HepG2 (cell line): ENCODE results near the gene SDC4. TPM values are rescaled to one million over a fixed set of nuclear protein-coding genes. Genes with fewer than 3 reads are reported as not detected.
A peak's percentile ranks its signal among the peaks of the same experiment; 100 is the strongest.

Experiments used
- CHD4 ChIP-seq: fragments of 200-600 bp; sonication (generic); IDR thresholded peaks from 2 replicates; pipeline ENCODE4 v1.7.0; 2017; ENCODE audit warnings: mild to moderate bottlenecking, low read length, borderline replicate concordance
- DZIP1 ChIP-seq: sonication (generic); formaldehyde crosslinking; IDR thresholded peaks from 2 replicates; pipeline ENCODE4 v1.5.0; 2020; ENCODE audit warnings: mild to moderate bottlenecking, missing genetic modification reagents
- FOSL2 ChIP-seq: sonication (generic); formaldehyde crosslinking; IDR thresholded peaks from 2 replicates; pipeline ENCODE4 v1.4.0; 2020; ENCODE audit warnings: missing genetic modification reagents
- FOXO1 ChIP-seq: sonication (generic); formaldehyde crosslinking; IDR thresholded peaks from 2 replicates; pipeline ENCODE4 v1.4.0; 2020; ENCODE audit warnings: missing genetic modification reagents
- HNF4A ChIP-seq: sonication (generic); formaldehyde crosslinking; IDR thresholded peaks from 2 replicates; pipeline ENCODE4 v1.4.0; 2020; ENCODE audit warnings: missing genetic modification reagents
- KDM5A ChIP-seq: fragments of 200-600 bp; sonication (generic); IDR thresholded peaks from 2 replicates; pipeline ENCODE4 v1.7.0; 2018; ENCODE audit warnings: antibody characterized with exemption, mild to moderate bottlenecking, low read length, borderline replicate concordance
- MED1 ChIP-seq: sonication (generic); formaldehyde crosslinking; IDR thresholded peaks from 2 replicates; pipeline ENCODE4 v1.4.0; 2020; ENCODE audit warnings: missing genetic modification reagents
- NR2F6 ChIP-seq, 2 experiments: IDR thresholded peaks; 2 replicates each; pipeline ENCODE4 v1.6.1; 2016; ENCODE audit warnings: antibody characterized with exemption in 1 of 2, mild to moderate bottlenecking in 1 of 2
- TARDBP ChIP-seq: sonication (generic); formaldehyde crosslinking; IDR thresholded peaks from 2 replicates; pipeline ENCODE4 v1.8.0; 2022; ENCODE audit warnings: mild to moderate bottlenecking, missing genetic modification reagents
- ZBTB34 ChIP-seq: sonication (generic); formaldehyde crosslinking; IDR thresholded peaks from 2 replicates; pipeline ENCODE4 v1.8.0; 2022; ENCODE audit warnings: mild to moderate bottlenecking, missing genetic modification reagents
- ZNF788 ChIP-seq: sonication (generic); formaldehyde crosslinking; IDR thresholded peaks from 2 replicates; pipeline ENCODE4 v1.5.0; 2020; ENCODE audit warnings: mild to moderate bottlenecking, missing genetic modification reagents, borderline replicate concordance
- polyA plus RNA-seq, 8 experiments: library from polyadenylated mRNA; depleted of rRNA in 3 of 8; stranded (reverse) in 7 of 8; unstranded in 1 of 8; fragments of >200 nt; fragmentation: Illumina TruSeq in 4 of 8; extraction: Trizol in 4 of 8; gene quantifications; 2 replicates each; pipeline versions ENCODE4 v1.2.1 to v1.2.3, GENCODE V29; 2011 to 2016; ENCODE audit warnings: low read depth in 4 of 8, missing spikeins in 1 of 8, mixed read lengths in 1 of 8; ENCODE audit not compliant: insufficient read depth in 1 of 8
- total RNA-seq, 5 experiments: library from RNA; depleted of rRNA; stranded (reverse); fragments of >200 nt; fragmentation: Illumina TruSeq; extraction: Trizol; gene quantifications; 2 replicates each; pipeline ENCODE4 v1.2.3, GENCODE V29; 2016; ENCODE audit warnings: low read depth in 1 of 5
- TF ChIP-seq, protein P1 (sequence below): sonication (generic); formaldehyde crosslinking; IDR thresholded peaks from 2 replicates; pipeline ENCODE4 v1.5.1; 2020; ENCODE audit warnings: missing genetic modification reagents, mild to moderate bottlenecking, borderline replicate concordance
- TF ChIP-seq, protein P2 (sequence below): sonication (generic); formaldehyde crosslinking; conservative IDR thresholded peaks from 2 replicates; pipeline ENCODE4 v1.4.0; 2020; ENCODE audit warnings: missing genetic modification reagents
- TF ChIP-seq, protein P3 (sequence below): IDR thresholded peaks from 2 replicates; pipeline ENCODE4 v1.6.1; 2016; ENCODE audit warnings: low read depth, missing genetic modification reagents, missing compliant biosample characterization

Gene SDC4
- total and polyA plus RNA-seq, 2 of the 13 experiments (the other 11 are each of a cell fraction or from before 2014, with no cell fraction given), result 49.0 to 65.1 TPM

DNA sequence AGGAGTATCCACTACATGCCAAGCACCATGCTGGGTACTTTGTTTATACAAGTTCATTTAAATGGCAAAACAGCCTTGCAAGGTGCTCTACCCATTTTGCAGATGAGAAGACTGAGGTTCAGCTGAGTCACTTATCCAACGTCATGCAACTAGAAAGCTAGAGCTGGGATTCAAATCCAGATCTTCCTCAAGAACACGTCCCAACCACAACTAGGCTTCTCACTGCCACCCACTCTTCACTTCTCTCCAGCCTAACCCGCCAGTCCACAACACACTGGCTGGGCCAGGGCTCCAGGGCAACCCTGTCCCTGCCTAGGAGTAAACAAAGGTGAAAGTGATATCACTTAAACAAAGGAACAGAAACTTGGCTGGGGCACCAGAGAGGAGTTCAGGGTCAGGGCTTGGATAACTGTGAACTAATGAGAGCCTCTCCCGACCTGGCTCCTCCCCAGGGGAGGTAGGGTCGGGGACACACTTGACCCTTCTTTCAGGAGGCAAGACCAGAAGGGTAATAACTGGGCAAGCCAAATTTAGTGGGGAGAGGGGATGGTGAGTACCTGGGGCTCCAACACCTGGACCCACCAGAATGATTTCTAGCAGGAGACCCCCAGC, 7.9 kb downstream of the SDC4 start (continued):
- no peak for TF ChIP-seq DZIP1
- TF ChIP-seq HNF4A (CRISPR knock-in tag), result peak; percentile 83
- peak; percentile 90 for TF ChIP-seq NR2F6 (IDR thresholded peaks at IDR 0.05)
- TF ChIP-seq NR2F6 (CRISPR knock-in tag; IDR thresholded peaks at IDR 0.05), result peak; percentile 89
- peak; percentile 64; the same call in 1 of the 2 replicates for TF ChIP-seq ZNF788 (CRISPR knock-in tag)
- peak; percentile 59 for TF ChIP-seq FOSL2 (CRISPR knock-in tag)
- peak; percentile 100 for TF ChIP-seq CHD4
- TF ChIP-seq FOXO1 (CRISPR knock-in tag), result peak; percentile 89
- no peak for TF ChIP-seq ZBTB34
- TF ChIP-seq KDM5A, result 0 out of 2 replicates have a peak, but pooled peaks have one; percentile 3
- TF ChIP-seq, protein P1, sequence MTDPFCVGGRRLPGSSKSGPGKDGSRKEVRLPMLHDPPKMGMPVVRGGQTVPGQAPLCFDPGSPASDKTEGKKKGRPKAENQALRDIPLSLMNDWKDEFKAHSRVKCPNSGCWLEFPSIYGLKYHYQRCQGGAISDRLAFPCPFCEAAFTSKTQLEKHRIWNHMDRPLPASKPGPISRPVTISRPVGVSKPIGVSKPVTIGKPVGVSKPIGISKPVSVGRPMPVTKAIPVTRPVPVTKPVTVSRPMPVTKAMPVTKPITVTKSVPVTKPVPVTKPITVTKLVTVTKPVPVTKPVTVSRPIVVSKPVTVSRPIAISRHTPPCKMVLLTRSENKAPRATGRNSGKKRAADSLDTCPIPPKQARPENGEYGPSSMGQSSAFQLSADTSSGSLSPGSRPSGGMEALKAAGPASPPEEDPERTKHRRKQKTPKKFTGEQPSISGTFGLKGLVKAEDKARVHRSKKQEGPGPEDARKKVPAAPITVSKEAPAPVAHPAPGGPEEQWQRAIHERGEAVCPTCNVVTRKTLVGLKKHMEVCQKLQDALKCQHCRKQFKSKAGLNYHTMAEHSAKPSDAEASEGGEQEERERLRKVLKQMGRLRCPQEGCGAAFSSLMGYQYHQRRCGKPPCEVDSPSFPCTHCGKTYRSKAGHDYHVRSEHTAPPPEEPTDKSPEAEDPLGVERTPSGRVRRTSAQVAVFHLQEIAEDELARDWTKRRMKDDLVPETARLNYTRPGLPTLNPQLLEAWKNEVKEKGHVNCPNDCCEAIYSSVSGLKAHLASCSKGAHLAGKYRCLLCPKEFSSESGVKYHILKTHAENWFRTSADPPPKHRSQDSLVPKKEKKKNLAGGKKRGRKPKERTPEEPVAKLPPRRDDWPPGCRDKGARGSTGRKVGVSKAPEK (CRISPR knock-in tag), result peak; percentile 86; the same call in 1 of the 2 replicates
- peak; percentile 73; the same call in 1 of the 2 replicates for TF ChIP-seq TARDBP (CRISPR knock-in tag)
- TF ChIP-seq MED1 (CRISPR knock-in tag), result peak; percentile 85
- TF ChIP-seq, protein P2, sequence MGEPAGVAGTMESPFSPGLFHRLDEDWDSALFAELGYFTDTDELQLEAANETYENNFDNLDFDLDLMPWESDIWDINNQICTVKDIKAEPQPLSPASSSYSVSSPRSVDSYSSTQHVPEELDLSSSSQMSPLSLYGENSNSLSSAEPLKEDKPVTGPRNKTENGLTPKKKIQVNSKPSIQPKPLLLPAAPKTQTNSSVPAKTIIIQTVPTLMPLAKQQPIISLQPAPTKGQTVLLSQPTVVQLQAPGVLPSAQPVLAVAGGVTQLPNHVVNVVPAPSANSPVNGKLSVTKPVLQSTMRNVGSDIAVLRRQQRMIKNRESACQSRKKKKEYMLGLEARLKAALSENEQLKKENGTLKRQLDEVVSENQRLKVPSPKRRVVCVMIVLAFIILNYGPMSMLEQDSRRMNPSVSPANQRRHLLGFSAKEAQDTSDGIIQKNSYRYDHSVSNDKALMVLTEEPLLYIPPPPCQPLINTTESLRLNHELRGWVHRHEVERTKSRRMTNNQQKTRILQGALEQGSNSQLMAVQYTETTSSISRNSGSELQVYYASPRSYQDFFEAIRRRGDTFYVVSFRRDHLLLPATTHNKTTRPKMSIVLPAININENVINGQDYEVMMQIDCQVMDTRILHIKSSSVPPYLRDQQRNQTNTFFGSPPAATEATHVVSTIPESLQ (CRISPR knock-in tag), result no peak
- TF ChIP-seq, protein P3, sequence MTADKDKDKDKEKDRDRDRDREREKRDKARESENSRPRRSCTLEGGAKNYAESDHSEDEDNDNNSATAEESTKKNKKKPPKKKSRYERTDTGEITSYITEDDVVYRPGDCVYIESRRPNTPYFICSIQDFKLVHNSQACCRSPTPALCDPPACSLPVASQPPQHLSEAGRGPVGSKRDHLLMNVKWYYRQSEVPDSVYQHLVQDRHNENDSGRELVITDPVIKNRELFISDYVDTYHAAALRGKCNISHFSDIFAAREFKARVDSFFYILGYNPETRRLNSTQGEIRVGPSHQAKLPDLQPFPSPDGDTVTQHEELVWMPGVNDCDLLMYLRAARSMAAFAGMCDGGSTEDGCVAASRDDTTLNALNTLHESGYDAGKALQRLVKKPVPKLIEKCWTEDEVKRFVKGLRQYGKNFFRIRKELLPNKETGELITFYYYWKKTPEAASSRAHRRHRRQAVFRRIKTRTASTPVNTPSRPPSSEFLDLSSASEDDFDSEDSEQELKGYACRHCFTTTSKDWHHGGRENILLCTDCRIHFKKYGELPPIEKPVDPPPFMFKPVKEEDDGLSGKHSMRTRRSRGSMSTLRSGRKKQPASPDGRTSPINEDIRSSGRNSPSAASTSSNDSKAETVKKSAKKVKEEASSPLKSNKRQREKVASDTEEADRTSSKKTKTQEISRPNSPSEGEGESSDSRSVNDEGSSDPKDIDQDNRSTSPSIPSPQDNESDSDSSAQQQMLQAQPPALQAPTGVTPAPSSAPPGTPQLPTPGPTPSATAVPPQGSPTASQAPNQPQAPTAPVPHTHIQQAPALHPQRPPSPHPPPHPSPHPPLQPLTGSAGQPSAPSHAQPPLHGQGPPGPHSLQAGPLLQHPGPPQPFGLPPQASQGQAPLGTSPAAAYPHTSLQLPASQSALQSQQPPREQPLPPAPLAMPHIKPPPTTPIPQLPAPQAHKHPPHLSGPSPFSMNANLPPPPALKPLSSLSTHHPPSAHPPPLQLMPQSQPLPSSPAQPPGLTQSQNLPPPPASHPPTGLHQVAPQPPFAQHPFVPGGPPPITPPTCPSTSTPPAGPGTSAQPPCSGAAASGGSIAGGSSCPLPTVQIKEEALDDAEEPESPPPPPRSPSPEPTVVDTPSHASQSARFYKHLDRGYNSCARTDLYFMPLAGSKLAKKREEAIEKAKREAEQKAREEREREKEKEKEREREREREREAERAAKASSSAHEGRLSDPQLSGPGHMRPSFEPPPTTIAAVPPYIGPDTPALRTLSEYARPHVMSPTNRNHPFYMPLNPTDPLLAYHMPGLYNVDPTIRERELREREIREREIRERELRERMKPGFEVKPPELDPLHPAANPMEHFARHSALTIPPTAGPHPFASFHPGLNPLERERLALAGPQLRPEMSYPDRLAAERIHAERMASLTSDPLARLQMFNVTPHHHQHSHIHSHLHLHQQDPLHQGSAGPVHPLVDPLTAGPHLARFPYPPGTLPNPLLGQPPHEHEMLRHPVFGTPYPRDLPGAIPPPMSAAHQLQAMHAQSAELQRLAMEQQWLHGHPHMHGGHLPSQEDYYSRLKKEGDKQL, result peak; percentile 66; the same call in 1 of the 2 replicates
